A549 treated with Hydrocortisone at 1 μM for 4 hours (cell line): ENCODE results near the gene HIPK4. TPM values are rescaled to one million over a fixed set of nuclear protein-coding genes. Genes with fewer than 3 reads are reported as not detected.

ENCODE experiments used
- total RNA-seq: library from RNA; stranded (reverse); fragments of 200-300 nt; extraction: Qiagen RNA extraction; gene quantifications from 5 replicates; pipeline ENCODE4 v1.2.3, GENCODE V29; 2022

Gene HIPK4, protein sequence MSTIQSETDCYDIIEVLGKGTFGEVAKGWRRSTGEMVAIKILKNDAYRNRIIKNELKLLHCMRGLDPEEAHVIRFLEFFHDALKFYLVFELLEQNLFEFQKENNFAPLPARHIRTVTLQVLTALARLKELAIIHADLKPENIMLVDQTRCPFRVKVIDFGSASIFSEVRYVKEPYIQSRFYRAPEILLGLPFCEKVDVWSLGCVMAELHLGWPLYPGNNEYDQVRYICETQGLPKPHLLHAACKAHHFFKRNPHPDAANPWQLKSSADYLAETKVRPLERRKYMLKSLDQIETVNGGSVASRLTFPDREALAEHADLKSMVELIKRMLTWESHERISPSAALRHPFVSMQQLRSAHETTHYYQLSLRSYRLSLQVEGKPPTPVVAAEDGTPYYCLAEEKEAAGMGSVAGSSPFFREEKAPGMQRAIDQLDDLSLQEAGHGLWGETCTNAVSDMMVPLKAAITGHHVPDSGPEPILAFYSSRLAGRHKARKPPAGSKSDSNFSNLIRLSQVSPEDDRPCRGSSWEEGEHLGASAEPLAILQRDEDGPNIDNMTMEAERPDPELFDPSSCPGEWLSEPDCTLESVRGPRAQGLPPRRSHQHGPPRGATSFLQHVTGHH
- 0.22 to 0.32 TPM (median 0.30 TPM) in 5 replicates for total RNA-seq

DNA sequence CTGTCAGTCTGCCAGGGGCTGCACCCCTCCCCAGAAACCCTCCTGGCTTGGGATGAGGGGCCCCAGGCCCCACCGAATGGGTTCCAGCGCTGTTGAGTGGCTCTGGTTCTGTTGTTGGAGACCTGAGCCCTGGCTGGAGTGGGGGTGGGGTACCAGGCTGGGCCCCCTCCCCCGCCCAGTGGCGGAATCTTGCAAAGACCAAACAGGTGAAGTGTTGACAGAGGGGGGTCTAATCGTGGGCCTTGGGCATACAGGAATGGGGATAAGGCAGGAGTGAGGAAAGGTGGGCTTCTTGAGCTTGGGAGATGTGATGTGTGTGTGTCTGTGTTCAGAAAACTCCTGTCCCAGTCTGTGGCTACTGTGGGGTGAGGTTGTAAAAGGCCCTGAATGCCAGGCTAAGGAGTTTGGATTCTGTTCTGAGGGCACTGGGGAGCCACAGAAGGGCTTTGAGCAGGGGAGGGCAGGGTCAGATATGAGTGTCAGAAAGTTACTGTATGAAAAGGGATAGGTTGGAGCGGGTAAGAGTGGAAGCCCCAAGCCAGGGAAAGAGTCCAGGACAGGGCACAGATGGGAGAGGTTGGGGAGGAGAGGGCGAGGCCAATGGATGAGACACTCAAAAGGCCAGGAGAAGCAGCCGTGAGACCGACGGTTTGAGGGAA is at the start of gene HIPK4:
Gene HIPK4 (minus strand): TSS at position 98 of the 659 bp plus-strand sequence. CDS start 279 bp downstream, outside the sequence.

DNA sequence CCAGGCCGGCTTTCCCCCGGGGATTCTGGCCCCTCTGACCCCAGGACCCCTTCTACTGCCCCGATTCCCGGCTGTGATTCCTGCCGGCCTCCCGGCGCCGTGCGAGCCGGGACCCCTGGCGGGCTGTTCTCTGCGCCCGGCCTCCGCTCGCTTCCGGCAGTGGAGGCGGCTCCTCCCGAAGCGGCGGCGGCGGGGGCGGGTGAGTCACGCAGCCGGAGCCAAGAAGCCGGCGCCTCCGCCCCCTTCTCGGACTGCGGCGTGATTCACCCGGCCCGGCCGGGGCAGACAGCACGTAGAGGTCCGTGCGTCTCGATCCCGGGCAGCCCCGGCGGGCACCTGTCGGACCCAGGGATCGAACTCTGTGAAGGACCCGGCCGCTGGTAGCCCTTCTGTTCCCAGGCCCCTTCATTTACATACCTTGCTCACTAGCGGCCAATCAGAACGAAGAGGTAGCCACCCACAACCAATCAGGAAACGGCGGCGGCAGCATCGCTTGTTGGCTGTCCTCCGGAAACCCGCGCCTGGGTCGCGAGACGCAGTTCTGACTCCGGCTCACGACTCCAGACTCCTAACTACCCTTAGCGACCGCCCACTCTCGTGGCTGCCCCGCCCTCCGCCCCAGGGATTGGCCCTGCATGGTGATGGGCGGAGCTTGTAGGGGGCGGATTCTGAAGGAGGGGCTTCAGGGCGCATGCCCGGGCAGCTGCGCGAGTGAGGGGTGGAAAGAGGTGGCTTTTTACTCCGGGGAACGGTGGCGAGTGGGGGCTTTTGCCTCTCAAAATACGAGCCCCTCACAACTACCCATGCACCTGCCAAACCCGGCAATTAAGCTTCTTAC is 35.7 kb upstream of the HIPK4 start, which contains the start of gene SERTAD1:
Gene SERTAD1 (minus strand): TSS at position 543 of the 838 bp plus-strand sequence. CDS start 2,446 bp downstream, outside the sequence.

DNA sequence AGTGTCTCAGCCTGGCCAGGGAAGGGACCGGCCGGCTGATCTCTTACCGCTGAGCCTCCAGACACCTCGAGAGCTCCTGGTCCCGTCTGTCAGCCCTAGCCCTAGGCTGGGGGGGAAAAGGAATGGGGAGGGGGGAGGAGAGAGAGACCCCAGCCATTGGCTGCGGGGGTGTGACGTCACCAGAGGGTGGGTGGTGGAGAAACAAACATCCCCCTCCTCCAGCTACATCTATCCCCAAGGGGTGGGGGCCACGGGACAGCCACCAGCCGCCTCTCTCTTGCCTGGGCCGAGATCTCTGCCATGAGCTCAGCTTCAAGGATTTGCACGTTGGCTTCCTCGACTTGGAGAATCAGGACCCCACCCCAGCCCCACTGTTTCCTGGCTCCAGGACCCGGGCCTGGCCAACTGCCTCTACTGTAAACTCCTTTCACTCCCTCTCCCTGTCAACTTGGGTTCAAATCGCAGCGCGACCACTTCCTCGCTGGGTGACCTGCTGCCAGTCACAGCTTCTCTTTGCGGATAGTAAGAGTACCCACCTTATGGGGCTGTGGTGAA is 23.4 kb upstream of the HIPK4 start, which contains the start of gene PRX:
Gene PRX (minus strand): TSS at position 88 of the 555 bp plus-strand sequence. CDS start 5,446 bp downstream, outside the sequence.

DNA sequence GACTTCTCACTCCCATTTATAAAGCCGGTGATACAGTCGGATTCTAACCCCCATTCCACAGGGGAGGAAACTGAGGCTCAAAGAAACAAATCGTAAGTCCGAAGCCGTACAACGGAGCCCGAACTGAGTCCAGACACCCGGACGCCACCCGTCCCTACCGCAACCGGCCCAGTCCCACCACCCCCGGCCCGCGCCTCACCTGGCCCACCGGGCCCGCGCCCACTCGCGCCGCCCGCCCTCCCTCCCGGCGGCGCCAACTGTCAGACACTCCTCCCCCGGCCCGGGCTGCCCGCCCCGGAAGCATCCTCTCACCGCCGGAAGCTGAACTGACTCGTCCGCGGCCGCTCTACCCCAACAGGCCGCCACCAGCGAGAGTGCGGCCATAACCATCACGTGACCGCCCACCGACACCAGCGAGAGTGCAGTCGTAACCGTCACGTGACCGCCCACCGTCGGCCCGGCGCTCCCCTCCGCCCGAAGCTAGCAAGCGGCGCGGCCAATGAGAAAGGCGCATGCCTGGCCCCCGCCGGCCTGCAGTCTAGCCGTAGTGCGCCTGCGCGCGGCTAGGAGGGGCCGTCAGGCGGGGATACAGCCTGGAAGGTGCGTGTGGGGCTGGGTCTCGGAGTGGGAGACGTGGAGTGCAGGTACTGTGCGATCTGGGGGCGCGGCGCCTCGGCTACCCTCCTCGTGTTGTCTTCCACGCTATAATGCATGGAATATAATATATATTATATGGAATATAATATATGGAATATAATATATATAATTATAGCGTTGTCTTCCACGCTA is 41.7 kb downstream of the HIPK4 start, which contains the start of the genes C19orf47 and PLD3:
Gene C19orf47 (minus strand): TSS at position 273 of the 789 bp plus-strand sequence. CDS start 6,540 bp downstream, outside the sequence.
Gene PLD3 (plus strand): TSS at position 571 of the 789 bp plus-strand sequence. CDS start 17,789 bp downstream, outside the sequence.

Other genes with a start within 250 kb of the HIPK4 start
- 14.0 to 16.4 TPM (median 14.8 TPM) in 5 replicates for gene MAP3K10, start 198.8 kb downstream of the HIPK4 start, total RNA-seq
- 0.16 to 0.79 TPM (median 0.45 TPM) in 5 replicates for gene TTC9B, start 171.8 kb downstream of the HIPK4 start, total RNA-seq
- 0.16 to 0.32 TPM (median 0.29 TPM) in 4 of 5 replicates, not detected in the other for gene CCNP, start 163.5 kb downstream of the HIPK4 start, total RNA-seq
- 146 to 181 TPM (median 173 TPM) in 5 replicates for gene AKT2, start 104.8 kb downstream of the HIPK4 start, total RNA-seq
- gene C19orf47, start 41.8 kb downstream of the HIPK4 start, total RNA-seq, result 27.3 to 32.5 TPM (median 29.2 TPM) in 5 replicates
- gene PLD3, start 41.5 kb downstream of the HIPK4 start, total RNA-seq, result 241 to 289 TPM (median 258 TPM) in 5 replicates
- 1.2 to 1.6 TPM (median 1.4 TPM) in 5 replicates for gene PRX, start 23.2 kb upstream of the HIPK4 start, total RNA-seq
- 22.6 to 39.9 TPM (median 30.9 TPM) in 5 replicates for gene SERTAD1, start 35.8 kb upstream of the HIPK4 start, total RNA-seq
- 38.2 to 45.6 TPM (median 44.2 TPM) in 5 replicates for gene SERTAD3, start 54.2 kb upstream of the HIPK4 start, total RNA-seq
- 239 to 357 TPM (median 312 TPM) in 5 replicates for gene BLVRB, start 75.6 kb upstream of the HIPK4 start, total RNA-seq
- gene SPTBN4, start 76.8 kb upstream of the HIPK4 start, total RNA-seq, result 0.55 to 0.76 TPM (median 0.72 TPM) in 5 replicates
- 101 to 139 TPM (median 131 TPM) in 5 replicates for gene SHKBP1, start 186.7 kb upstream of the HIPK4 start, total RNA-seq
- gene LTBP4, start 211.2 kb upstream of the HIPK4 start, total RNA-seq, result 39.9 to 57.0 TPM (median 49.9 TPM) in 5 replicates